Amniotic epithelial cell (primary cell): ENCODE results near the gene ANO1.

Experiments used
- DNase-seq: peaks from one replicate; pipeline ENCODE4 v3.0.0-alpha.2; 2010; ENCODE audit warnings: low read depth

ANO1 gene

DNA sequence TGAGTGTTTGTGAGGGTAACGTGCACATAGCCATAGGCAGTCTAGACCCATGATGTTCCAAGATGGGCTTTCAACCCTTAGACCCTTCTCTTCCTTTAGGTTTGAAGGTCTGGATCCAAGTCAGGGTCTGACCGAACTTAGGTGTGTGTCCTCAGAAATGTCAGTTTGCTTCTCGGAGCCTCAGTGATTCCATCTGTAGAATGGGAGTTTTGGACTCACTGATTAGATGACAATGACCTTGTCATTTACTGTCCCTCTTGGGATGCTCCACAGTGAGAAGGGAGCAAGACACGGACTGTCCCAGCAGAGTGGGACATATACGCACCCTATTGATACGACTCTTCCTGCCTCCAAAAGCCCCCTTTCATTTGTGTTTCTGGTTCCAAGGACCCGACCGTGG is 37.7 kb downstream of the ANO1 start:
- no peak for DNase-seq

DNA sequence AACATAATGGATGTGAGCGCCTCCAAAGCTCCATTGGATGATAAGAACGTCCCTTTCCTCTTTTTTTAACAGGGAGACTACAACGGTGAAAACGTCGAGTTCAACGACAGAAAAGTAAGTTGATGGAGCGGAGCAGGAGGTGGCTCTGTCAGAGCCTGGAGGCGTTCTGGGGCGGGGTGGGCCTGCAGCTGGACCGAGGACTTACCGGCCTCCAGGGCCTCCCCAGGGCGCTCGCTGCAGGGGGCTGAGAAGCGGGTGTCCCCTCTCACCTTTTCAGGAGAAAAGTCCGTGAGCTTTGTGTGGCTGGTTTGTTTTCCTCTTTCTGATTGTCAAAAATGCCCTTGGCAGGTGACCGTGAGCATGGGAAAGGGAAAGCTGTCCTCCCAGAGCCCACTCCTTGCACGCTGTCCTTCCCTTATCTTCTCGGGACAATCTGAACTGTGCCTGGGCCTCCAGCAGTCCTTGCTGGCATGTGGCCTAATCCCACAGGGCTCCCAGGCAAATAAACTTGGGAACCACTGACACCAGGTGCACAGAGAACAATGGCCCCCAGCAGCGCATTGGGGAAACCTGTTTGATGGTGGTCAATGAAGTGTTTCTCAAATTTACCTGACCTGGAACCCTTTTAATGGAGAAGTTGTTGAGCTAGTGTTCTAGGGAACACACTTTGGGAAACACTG is 38.4 kb downstream of the ANO1 start:
- DNase-seq, result no peak

DNA sequence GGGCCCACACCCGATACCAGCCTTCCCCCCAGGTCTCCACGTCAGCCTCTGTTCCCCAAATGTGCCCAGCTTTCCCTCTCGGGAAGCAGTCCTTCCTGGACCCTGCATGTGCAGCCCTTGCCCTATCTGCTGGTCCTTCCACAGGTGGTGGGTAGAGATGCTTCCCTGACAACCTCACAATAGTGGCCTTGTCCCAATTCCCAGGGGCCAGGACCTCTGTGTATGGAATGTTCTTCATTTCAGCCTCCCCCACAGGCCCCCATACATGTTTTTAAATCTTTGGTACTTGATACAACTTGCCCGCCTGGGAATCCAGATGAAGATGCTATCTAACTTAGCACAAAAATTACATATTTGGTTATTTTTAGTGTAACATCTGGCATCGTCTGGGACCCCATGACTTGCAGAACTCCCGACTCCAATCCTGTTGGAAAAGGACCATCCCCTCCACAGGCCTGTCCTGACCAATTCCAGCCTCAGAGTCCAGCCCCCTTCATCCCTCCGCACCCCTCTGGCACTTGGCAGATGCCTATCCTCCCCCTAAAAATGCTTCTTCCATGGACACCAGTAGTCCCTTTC is 39.5 kb downstream of the ANO1 start:
- no peak for DNase-seq

DNA sequence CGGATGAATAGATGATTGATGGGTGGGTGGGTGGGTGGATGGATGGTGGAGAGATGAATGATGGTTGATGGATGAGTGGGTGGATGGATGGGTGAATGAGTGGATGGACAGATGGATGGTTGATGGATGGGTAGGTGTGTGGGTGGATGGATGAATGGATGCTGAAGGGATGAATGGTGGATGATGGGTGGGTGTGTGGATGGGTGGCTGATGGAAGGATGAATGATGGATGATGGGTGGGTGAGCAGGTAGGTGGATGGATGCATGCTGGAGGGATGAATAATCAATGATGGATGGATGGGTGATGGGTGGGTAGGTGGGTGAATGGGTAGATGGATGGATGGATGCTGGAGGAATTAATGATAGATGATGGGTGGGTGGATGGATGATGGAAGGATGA is 40.5 kb downstream of the ANO1 start:
- no peak for DNase-seq

DNA sequence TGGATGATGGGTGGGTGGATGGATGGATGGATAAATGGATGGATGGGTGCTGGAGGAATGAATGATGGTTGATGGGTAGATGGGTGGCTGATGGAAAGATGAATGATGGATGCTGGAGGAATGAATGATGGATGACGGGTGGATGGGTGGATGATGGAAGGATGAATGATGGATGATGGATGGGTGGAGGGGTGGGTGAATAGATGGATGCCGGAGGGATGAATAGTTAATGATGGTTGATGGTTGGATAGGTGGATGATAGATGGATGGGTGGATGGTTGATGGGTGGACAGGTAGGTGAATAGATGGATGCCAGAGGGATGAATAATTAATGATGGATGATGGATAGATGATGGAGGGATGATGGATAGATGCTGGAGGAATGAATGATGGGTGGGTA is 41.4 kb downstream of the ANO1 start:
- DNase-seq, result no peak

DNA sequence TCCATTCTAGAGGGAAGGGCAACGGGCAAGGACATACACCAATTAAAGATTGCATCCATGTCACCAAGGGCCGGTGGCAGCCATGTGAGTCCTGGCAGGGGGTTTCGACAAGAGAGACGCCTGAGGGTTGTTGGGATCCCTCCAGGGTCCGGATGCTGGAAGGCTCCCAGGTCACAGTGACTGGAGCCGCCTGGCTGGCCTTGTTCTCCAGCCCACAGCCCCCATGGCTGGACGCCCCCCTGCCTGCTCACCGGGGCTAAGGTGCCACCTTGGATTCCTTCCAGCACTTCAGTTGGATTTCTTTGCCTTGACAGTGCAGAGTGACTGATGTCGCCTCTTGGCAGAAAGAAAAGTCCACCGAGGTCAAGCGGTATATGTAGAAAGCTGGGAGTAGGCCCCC is 42.6 kb downstream of the ANO1 start:
- DNase-seq, result no peak

DNA sequence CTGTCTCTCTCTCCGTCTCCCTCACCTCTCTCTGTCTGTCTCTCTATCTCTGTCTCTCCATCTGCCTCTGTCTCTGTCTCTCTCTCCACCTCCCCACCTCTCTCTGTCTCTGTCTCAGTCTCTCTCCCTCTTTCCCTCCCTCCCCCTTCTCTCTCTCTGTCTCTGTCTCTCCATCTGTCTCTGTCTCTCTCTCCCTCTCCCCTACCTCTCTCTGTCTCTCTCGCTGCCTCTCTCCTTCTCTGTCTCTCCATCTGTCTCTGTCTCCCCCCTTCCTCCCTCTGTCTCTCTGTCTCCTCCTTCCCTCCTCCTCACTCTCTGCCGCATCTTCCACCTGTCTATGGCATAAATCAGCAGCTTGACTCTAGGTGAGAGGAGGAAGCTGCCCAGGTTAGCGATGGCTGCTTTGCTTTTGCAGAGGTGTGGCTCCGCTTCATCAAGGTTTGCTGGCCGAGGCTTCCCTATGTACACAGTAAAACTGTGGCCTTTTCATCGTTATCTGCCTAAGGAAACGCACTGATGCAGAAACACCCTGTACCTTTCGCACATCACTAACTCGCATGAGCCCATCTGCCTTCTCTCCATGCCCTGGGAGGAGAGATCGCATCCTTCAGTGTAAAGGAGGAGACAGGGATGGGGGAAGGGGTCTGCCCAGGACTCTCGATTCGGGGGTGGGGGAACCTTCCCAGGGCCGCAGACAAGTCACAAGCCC is 44.5 kb downstream of the ANO1 start:
- DNase-seq, result no peak

DNA sequence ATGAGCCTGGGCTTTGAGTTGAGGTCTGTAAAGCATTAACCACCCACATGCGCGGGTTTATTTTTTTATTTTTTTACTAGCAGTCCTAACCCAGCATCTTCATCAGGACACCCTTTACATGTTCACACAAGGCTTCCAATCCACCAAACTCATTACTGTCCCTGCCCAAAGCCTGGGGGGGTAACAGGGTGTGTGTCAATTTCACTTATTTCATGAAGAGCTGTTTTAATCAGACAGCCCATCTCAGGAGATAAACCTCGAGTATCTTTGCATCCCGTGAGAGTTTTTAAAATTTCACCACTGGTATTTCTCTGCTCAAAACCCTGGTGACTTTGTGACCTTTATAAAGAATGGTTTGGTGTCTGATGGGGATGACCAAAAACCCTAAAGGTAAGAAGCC is 45.6 kb downstream of the ANO1 start:
- no peak for DNase-seq

DNA sequence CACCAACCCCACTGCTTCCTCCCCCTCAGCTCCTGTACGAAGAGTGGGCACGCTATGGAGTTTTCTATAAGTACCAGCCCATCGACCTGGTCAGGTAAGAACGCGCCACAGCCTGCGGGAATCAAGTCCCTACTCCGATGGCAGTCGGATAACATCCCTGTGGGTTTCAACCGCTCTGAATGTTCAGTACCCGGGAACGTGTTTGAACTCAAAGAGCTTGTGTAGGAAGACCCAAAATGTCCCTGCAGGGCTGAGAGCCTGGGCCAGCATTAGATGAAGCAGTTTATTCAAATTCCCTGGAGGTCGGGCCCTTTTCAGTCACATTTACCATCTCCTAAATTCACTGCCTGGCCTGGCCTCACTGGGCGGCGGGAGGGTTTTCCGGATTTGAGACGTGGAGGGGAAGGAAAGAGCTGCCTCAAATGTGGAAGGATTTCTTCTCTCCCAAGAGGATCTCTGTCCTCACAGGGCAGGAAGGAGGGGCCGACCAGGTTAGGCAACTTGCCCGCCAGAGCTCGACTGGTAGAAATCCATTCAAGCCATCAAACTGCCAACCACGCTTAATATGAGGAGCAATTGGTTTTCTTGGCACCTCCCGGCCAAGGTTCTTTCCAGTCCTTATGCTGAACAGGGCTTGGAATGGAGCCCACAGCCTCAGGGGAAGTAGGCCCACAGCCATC is 46.3 kb downstream of the ANO1 start:
- DNase-seq, result no peak

DNA sequence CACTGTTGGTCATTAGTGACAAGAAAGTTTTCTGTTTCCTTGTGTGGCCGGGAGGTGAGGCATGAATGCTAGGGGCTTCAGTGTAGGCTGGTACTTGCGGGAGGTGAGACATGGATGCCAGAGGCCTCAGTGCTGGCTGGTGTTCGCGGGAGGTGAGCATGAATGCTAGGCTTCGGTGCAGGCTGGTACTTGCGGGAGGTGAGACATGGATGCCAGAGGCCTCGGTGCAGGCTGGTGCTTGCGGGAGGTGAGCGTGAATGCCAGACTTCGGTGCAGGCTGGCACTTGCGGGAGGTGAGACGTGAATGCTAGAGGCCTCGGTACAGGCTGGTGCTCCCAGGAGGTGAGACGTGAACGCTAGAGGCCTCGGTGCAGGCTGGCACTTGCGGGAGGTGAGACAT is 48.4 kb downstream of the ANO1 start:
- DNase-seq, result no peak

DNA sequence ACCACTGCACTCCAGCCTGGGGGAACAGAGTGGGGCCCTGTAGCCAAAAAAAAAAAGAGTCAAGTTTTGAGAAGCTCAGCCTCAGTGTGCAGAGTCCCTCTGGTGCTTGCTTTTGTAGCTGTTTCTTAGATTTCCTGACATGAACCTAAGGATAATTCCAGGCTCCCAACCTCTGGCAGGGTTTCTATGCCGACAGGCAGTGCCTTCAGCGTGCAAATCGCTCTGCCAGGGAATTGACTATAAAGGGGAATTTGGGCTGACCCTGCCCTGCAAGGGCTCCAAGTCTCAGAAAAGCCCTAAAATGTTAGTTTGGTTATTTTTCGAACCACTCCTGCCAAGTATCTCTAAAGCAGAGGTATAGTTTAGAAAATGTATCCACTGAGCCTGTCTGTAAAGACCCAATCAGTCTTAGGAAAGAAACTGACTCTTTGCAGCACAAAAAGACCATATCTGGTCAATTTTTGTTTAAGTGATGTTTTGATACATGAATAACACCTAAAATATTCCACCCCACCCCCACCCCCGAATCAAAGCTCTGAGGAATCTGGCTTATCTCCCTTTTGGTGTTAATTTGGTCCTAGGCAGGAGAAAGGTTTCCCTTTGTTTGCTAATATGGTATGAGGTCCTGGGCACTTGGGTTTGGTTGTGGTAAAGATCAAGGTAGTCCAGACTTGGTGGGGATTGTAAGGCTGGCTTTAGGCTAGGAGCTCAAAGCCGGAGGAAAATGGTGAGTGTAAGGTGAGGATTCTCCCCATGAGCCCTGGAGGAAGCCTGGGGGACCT is 49.7 kb downstream of the ANO1 start:
- DNase-seq, result no peak

DNA sequence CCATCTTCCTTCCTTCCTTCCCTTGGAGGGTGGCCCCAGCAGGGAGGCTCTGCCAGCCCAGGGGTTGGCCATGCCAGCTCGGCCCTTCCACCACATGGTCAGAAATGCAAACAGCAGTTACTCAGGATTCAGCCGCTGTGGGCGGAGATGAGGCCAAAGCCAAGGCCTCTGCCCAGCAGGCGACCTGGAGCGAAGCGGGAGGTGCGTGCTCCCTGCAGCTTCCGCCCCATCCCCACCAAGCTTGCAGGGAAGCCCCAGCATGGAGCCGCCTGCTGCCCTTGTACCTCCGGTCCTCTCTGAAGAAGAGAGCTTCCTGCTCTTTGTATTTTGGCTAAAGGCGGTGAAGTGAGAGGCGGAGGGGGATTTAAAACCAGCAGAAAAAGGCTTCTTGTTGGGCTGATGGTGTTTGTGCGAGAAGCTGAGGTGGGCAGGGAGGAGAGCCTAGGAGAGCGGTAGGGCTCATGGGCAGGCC is 50.4 kb downstream of the ANO1 start:
- no peak for DNase-seq

DNA sequence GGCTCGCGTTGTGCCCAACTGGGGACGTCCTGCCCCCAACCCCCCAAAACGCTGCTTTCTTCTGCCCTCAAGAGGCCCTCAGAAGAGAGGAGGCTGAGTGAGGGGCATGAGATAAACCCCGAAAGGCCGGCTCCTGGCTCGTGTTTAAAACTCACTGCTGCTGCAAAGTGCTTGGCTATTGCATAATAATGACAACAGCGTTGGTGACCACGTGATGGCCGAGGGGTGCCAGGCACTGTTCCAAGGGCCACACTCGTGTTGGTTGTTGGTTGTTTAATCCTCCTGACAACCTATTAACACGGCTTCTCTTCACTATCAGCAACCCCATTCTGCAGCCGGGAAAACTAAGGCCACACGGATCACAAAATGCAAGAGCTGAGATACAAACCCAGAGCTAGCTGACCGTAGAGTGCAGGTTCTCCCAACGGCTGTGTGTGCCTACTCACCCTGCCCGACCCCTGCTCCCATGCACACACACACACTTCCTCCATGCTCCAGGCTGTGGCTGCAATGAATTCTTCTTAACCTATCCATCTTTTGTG is 51.0 kb downstream of the ANO1 start:
- no peak for DNase-seq

DNA sequence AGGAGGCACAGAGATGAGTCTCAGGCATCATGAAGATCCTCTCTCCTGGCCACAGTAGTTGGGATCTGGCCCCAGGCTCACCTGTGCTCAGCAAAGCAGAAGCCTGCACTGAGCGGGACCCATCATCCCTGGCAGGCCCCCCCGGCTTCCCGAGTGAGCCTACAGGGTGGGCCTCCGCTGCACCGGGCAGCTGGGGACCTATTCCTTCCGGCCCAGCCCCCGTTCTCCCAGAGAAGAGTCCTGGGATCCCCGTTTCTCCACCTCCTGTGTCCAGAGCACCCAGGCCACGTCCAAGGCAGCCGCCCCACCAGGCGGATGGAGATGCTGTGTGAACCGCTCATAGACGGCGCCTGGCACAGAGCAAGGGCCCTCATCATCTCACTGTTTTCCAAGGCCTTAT is 52.5 kb downstream of the ANO1 start:
- no peak for DNase-seq

DNA sequence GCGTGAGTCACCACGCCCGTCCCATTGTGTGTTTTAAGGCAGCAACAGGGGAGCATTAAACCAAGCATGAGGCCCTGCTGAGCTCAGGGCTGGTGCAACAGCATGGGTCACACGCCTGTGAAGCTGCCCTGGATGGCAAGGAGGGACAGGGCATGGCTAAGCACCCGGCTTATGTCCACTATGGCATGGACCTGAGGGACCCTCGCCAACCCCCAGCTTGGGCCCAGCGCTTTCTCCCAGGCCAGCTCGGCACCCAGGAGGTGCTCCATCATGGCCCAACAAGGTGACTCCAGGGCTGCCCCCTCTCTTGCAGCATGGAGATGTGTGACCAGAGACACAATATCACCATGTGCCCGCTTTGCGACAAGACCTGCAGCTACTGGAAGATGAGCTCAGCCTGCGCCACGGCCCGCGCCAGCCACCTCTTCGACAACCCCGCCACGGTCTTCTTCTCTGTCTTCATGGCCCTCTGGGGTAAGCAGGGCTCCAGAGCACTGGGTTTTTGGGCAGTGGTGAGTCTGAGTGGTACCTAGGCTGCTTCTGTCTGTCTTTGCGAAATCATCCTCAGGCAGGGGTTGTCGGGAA is 53.6 kb downstream of the ANO1 start:
- no peak for DNase-seq

DNA sequence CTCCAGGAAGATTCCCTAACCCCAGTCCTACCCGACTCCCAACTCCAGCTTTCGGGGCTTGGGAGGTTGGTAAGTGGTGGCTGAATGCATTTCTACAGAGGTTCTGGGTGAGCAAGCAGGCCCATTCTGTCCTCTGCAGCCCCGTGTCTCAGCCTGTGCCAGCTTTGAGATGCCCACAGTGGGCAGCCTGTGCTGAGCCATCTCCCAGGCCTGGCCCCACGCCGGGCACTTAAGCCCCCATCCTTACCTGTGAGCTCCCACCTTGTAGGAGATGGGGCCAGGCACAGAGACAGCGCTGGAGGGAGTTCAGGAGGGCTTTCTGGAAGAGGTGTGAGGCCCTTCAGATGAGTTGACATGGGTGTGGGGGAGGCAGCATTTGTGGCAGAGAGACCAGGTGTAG is 54.5 kb downstream of the ANO1 start:
- no peak for DNase-seq

DNA sequence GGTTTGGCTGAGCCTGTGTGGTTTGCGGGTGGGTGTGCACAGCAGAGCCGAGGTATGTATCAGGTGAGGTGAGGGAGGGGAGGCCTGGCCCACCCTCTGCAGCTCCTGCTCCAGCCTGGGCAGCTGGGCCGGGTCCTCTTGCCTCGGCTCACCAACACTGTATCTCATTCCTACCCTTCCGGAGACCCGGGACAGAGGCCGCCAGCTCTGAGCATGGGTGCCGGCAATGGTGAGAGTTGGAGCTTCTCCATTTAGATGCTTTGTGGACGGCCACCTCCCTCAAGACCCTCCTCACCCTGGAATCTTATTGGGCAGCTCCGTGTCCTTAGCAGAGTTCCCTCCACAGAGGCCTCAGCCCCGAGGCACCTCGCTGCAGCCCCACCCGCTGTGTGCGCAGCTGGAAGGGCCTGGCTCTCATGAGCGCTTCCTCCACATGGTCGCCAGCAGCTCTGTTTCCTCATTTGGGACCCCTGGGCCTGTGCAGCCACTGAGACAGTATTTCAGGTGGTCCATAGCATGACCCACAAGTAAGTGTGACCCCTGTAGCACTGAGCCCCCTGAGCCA is 55.7 kb downstream of the ANO1 start:
- DNase-seq, result no peak

DNA sequence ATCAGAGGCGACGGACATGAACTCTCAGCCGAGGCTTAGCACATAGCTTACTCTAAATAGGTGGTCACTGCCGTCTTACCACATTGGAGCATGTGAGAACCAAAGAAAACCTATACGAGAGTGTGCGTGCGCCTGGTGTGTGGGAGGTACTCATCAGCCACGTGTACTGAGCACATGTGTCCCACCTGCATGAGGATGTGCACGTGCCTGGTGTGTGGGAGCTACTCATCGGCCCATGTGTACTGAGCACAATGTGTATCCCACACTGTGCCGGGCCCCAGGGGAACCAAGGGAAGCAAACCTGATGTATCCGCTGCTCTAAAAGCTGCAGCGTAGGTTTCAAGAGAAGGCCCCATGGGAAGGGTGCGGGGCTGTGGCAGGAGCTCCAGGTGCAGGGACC is 56.4 kb downstream of the ANO1 start:
- no peak for DNase-seq

DNA sequence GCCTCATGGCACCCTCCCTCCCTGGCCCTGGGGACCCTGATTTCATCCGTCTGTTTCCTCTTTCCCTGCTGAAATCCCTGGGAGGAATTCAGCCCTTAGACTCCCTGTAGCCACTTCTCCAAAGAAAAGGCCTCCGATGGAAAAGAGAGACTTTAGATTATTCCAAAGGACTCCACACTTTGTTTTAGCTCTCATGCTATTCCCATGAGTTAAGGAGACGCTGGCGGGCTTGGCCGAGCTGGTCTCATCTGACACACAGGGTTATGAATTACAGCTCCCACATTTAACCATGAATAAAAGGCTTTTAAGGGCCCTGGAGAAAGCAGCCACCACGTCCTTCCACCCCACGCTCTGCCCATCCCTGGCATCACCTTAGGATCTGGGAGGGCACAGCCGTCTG is 57.0 kb downstream of the ANO1 start:
- DNase-seq, result no peak

DNA sequence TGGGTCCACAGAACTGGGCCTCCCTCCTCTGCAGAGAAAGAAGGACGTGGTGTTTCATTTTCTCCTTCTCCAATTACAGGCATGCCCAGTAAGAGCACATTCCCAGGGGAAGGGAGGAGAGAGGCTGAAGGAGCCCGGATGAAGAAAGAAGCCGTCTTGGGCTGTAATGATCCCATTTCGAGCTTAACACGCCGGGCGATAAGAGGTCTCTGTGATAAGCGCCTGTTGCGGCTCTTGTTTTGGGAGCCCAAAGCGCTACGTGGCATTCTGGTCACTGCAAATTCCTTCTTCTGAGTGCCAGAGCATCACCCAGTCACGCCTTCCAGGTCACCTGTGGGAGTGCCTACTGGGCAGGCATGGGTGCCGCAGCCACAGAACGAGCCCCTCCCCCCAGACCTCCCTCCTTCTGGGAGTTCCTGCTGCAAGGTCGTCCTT is 57.5 kb downstream of the ANO1 start:
- peak; percentile 31 for DNase-seq

DNA sequence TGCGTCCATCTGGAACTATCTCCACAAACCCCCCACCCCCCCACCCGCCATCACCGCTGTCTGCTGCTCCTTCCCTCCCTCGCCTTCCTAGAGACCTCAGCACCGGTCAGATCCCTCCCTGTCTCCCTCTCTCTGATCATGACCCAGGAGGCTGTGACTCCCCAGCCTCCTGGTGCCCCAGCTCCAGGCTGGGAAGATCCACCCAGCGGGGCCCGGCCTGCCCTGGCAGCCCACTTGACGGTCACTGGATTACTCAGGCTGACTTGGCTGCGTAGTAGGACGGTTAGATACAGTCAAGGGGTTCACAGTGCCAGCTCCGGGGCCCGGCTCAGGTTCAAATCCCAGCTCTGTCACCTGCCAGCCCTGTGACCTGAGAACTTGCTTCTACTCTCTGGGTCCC is 59.3 kb downstream of the ANO1 start:
- DNase-seq, result no peak
